Ovary (tissue), 3 donors: ENCODE measurements around the gene NUP188.

Source experiments
- CTCF ChIP-seq, 3 donors: fragments of 450-650 bp in 2 of 3; fragments of 200-600 bp in 1 of 3; IDR thresholded peaks; one replicate each; pipeline versions ENCODE4 v1.5.1 to v1.8.0; 2016 to 2022; ENCODE audit warnings: antibody characterized with exemption in 3 of 3, mild to moderate bottlenecking in 1 of 3
- EP300 ChIP-seq: sonication (generic); formaldehyde crosslinking; IDR thresholded peaks from one replicate; pipeline ENCODE4 v1.6.1; 2017; ENCODE audit warnings: antibody characterized with exemption
- donor health status: DM: no; HTN: no; CAD: no.

- no peak for TF ChIP-seq CTCF (IDR thresholded peaks at IDR 0.05)
- no peak for TF ChIP-seq EP300
Measured at GRCh38 chr9:128999581-129000206, 52.2 kb downstream of the NUP188 start.
